ENCODE results near the gene FANCG. TPM values are rescaled to one million over a fixed set of nuclear protein-coding genes. Genes with fewer than 3 reads are reported as not detected.
A peak's percentile ranks its signal among the peaks of the same experiment; 100 is the strongest.

Gene FANCG
- total and polyA plus RNA-seq, 2 of the 8 experiments (the other 6 are each of a cell fraction or from before 2014, with no cell fraction given), result 66.6 to 87.1 TPM

GRCh38 chr9:35116898-35117551, 37.3 kb upstream of the FANCG start (continued):
- TF ChIP-seq TAF1 (IDR thresholded peaks at IDR 0.05; ENCODE audit: low read depth, low read length) (peak; percentile 42), FOSL1 (IDR thresholded peaks at IDR 0.05; ENCODE audit: insufficient read depth, low read depth, low read length) (no peak), ZNF274 (IDR thresholded peaks at IDR 0.05; ENCODE audit: borderline replicate concordance, extremely low read depth, low read length) (no peak), CHD1 (IDR thresholded peaks at IDR 0.05; ENCODE audit: low read depth, low read length) (no peak), POLR2A (IDR thresholded peaks at IDR 0.05; ENCODE audit: control extremely low read depth in 1 of 2, low read depth in 2 of 2, low read length in 2 of 2) (peak in 1 of 2 experiments; percentile 51; a peak in 1 of 3 replicates), BCL11A (IDR thresholded peaks at IDR 0.05; ENCODE audit: low read depth in 2 of 2, low read length in 2 of 2) (no peak), TCF12 (IDR thresholded peaks at IDR 0.05; ENCODE audit: low read depth, low read length) (no peak), TAF7 (optimal IDR thresholded peaks at IDR 0.05; ENCODE audit: borderline replicate concordance, low read depth, low read length) (no peak), CREB1 (IDR thresholded peaks at IDR 0.05) (0 out of 2 replicates have a peak, but pooled peaks have one; percentile 28), YY1 (IDR thresholded peaks at IDR 0.05; ENCODE audit: low read depth, low read length) (no peak), JUND (IDR thresholded peaks at IDR 0.05; ENCODE audit: low read length) (no peak), SIN3A (conservative IDR thresholded peaks at IDR 0.05 in 1 of 2, IDR thresholded peaks at IDR 0.05 in 1 of 2; ENCODE audit: low read depth in 1 of 2, low read length in 2 of 2) (0 out of 4 replicates have a peak, but pooled peaks of 1 of the 2 experiments have one; percentile 36), CHD2 (IDR thresholded peaks at IDR 0.05; ENCODE audit: low read length) (no peak), POLR2AphosphoS5 (IDR thresholded peaks at IDR 0.05; ENCODE audit: low read depth, low read length) (no peak), SP1 (IDR thresholded peaks at IDR 0.05; ENCODE audit: low read depth, low read length) (no peak), EGR1 (IDR thresholded peaks at IDR 0.05; ENCODE audit: borderline replicate concordance, low read depth, low read length) (no peak), JUN (IDR thresholded peaks at IDR 0.05; ENCODE audit: low read depth, low read length) (no peak), PHF8 (conservative IDR thresholded peaks at IDR 0.05; ENCODE audit: low read depth, low read length) (no peak)
- TF ChIP-seq, protein P1, sequence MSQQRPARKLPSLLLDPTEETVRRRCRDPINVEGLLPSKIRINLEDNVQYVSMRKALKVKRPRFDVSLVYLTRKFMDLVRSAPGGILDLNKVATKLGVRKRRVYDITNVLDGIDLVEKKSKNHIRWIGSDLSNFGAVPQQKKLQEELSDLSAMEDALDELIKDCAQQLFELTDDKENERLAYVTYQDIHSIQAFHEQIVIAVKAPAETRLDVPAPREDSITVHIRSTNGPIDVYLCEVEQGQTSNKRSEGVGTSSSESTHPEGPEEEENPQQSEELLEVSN (IDR thresholded peaks at IDR 0.05), result 0 out of 2 replicates have a peak, but pooled peaks have one; percentile 18
- TF ChIP-seq, protein P2, sequence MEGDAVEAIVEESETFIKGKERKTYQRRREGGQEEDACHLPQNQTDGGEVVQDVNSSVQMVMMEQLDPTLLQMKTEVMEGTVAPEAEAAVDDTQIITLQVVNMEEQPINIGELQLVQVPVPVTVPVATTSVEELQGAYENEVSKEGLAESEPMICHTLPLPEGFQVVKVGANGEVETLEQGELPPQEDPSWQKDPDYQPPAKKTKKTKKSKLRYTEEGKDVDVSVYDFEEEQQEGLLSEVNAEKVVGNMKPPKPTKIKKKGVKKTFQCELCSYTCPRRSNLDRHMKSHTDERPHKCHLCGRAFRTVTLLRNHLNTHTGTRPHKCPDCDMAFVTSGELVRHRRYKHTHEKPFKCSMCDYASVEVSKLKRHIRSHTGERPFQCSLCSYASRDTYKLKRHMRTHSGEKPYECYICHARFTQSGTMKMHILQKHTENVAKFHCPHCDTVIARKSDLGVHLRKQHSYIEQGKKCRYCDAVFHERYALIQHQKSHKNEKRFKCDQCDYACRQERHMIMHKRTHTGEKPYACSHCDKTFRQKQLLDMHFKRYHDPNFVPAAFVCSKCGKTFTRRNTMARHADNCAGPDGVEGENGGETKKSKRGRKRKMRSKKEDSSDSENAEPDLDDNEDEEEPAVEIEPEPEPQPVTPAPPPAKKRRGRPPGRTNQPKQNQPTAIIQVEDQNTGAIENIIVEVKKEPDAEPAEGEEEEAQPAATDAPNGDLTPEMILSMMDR (IDR thresholded peaks at IDR 0.05; ENCODE audit: control extremely low read depth in 1 of 3, insufficient read depth in 1 of 3, low read depth in 1 of 3, low read length in 3 of 3), result peak; percentile 90 to 98 (median 90)
- TF ChIP-seq, protein P3, sequence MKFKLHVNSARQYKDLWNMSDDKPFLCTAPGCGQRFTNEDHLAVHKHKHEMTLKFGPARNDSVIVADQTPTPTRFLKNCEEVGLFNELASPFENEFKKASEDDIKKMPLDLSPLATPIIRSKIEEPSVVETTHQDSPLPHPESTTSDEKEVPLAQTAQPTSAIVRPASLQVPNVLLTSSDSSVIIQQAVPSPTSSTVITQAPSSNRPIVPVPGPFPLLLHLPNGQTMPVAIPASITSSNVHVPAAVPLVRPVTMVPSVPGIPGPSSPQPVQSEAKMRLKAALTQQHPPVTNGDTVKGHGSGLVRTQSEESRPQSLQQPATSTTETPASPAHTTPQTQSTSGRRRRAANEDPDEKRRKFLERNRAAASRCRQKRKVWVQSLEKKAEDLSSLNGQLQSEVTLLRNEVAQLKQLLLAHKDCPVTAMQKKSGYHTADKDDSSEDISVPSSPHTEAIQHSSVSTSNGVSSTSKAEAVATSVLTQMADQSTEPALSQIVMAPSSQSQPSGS (IDR thresholded peaks at IDR 0.05; ENCODE audit: low read length), result no peak

All from H1 (cell line).